HUES48 (cell line): Measurements from ENCODE around the gene SCAF4.
"Not testable (repeated sequence)": the region's sequence is repeated elsewhere in the genome, so short reads cannot be mapped to it uniquely, and the experiment has no call there.

Experiments used
- H3K27ac ChIP-seq: one replicate; pipeline ENCODE4 v1.7.0; 2013; ENCODE audit warnings: low read depth, low read length, inconsistent platforms
- H3K27me3 ChIP-seq: 2 replicates; pipeline ENCODE4 v1.6.1; 2013; ENCODE audit warnings: mild to moderate bottlenecking, low read length; ENCODE audit not compliant: control insufficient read depth, insufficient read depth
- H3K36me3 ChIP-seq: 2 replicates; pipeline ENCODE4 v1.6.1; 2013; ENCODE audit warnings: low read length; ENCODE audit not compliant: control insufficient read depth, insufficient read depth
- H3K4me1 ChIP-seq: 2 replicates; pipeline ENCODE4 v1.6.1; 2013; ENCODE audit warnings: mild to moderate bottlenecking, low read length; ENCODE audit not compliant: control insufficient read depth, insufficient read depth
- H3K4me3 ChIP-seq: 2 replicates; pipeline ENCODE4 v1.5.1; 2013; ENCODE audit warnings: mild to moderate bottlenecking, low read depth, low read length
- H3K9ac ChIP-seq: 2 replicates; pipeline ENCODE4 v1.6.1; 2013; ENCODE audit warnings: mild to moderate bottlenecking, low read depth, low read length, moderate library complexity
- H3K9me3 ChIP-seq: 2 replicates; pipeline ENCODE4 v1.6.1; 2013; ENCODE audit warnings: low read length; ENCODE audit not compliant: control insufficient read depth, insufficient read depth

The SCAF4 gene, protein sequence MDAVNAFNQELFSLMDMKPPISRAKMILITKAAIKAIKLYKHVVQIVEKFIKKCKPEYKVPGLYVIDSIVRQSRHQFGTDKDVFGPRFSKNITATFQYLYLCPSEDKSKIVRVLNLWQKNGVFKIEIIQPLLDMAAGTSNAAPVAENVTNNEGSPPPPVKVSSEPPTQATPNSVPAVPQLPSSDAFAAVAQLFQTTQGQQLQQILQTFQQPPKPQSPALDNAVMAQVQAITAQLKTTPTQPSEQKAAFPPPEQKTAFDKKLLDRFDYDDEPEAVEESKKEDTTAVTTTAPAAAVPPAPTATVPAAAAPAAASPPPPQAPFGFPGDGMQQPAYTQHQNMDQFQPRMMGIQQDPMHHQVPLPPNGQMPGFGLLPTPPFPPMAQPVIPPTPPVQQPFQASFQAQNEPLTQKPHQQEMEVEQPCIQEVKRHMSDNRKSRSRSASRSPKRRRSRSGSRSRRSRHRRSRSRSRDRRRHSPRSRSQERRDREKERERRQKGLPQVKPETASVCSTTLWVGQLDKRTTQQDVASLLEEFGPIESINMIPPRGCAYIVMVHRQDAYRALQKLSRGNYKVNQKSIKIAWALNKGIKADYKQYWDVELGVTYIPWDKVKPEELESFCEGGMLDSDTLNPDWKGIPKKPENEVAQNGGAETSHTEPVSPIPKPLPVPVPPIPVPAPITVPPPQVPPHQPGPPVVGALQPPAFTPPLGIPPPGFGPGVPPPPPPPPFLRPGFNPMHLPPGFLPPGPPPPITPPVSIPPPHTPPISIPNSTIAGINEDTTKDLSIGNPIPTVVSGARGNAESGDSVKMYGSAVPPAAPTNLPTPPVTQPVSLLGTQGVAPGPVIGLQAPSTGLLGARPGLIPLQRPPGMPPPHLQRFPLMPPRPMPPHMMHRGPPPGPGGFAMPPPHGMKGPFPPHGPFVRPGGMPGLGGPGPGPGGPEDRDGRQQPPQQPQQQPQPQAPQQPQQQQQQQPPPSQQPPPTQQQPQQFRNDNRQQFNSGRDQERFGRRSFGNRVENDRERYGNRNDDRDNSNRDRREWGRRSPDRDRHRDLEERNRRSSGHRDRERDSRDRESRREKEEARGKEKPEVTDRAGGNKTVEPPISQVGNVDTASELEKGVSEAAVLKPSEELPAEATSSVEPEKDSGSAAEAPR

DNA sequence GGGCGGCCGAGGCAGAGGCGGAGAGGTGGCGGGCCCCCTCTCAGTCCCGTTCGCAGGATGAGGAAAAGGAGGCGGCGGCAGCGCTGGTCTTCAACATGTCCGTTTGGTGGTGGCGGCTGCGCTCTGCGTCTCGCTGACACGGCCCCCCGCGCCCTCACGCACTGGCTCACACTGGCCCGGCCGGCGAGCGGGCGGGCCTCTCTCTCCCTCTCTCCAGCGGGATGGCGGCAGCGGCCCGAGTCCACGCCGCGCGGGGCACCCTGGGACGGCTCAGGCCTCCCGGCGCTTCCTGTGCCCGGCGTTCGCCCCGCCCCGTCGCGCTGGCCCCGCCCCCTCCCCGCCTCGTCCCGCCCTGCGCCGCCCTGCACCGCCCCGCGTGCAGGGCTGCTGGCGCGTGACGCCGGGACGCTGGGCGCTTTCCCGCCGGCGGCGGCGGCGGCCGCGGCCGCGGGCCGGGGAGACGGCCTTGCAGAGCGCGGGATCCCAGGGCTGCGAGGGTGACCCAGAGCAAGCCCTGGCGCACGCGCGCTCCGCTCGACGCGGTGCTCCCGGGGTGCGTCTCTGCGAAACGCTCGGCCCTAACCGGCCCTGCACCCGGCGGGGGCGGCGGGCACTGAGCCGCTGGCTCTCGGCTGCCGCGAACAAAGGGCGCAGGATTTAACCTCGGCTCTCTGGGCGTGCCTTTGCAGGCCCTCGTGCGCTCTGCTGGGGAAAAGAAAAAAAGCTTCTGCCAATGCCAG lies at the start of gene SCAF4:
TSS of gene SCAF4 (minus strand) at position 262 of the 740 bp plus-strand sequence. CDS start 426 bp downstream, outside the sequence.
- H3K4me3 ChIP-seq = peak within 1 kb of the TSS; percentile 85
- peaks cover 31% of the 10 kb centered on the region for H3K4me1 ChIP-seq
- H3K27me3 ChIP-seq = no peaks in the 10 kb centered on the region
- peak within 1 kb of the TSS; percentile 98 for H3K27ac ChIP-seq
- H3K9ac ChIP-seq = peak within 1 kb of the TSS; percentile 97
- H3K36me3 ChIP-seq = peaks cover 9% of the 10 kb centered on the region
- no peaks in the 10 kb centered on the region for H3K9me3 ChIP-seq

DNA sequence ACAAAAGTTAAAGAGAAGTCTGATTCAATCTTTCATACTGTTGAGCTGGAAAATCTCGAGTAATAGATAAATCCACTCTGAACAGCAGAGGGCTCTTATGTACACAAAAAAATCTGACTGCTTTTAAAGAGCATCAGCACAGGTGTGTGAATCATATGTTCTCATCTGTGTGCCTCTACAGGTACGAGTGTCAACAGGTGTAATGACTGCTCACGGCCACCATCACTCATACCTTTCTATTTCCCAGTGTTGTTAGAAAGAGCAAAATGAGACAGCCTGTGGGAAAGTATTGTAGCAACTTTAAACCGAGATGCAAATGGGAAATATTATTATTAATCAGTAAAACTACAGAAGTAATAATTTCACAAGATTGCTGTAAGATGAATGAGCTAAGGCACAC lies 49.0 kb upstream of the SCAF4 start:
- Histone ChIP-seq H3K36me3 (no peaks in the 10 kb centered on the region), H3K9me3 (no peaks in the 10 kb centered on the region), H3K4me1 (no peaks in the 10 kb centered on the region), H3K27me3 (no peaks in the 10 kb centered on the region), H3K27ac (no peak overlapping the region), H3K9ac (no peak overlapping the region), H3K4me3 (no peak overlapping the region)

DNA sequence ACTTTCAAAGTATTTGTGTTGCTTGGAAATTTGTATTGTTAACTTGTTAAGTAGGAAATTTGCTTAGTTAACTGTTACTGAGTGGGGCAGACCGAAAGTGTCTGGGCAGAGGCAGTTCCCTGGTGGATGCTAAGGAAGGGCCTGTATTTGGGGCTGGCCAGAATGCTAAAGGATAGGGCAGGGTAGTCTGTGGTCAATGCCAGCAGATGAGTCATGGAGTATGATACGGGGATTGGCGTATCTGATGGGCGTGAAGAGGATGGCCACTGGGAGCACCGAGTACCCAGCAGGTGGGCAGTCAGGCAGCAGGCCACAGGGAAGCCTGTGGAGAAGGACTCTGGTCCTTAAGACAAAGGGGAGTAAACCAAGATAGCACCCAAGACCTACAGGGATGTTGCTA lies 46.6 kb upstream of the SCAF4 start:
- Histone ChIP-seq H3K36me3 (no peaks in the 10 kb centered on the region), H3K9ac (no peak overlapping the region), H3K4me3 (no peak overlapping the region), H3K27me3 (no peaks in the 10 kb centered on the region), H3K9me3 (no peaks in the 10 kb centered on the region), H3K27ac (no peak overlapping the region), H3K4me1 (no peaks in the 10 kb centered on the region)

DNA sequence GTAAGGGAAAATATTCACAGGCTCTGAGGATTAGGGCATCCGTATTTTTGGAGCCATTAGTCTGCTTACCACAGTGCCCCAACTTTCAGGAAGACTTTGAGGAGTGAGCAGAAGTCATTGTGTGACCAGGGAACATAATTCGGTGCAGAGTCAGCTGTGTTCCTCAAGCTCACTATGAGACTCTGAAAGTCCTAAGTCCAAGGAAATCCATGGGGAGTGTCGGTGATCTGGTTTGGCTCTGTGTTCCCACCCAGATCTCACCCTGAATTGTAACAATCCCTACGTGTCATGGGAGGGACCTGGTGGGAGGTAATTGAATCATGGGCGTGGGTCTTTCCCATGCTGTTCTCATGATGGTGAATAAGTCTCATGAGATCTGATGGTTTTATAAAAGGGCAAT lies 45.9 kb upstream of the SCAF4 start:
- no peaks in the 10 kb centered on the region for H3K36me3 ChIP-seq
- no peak overlapping the region for H3K4me3 ChIP-seq
- no peaks in the 10 kb centered on the region for H3K27me3 ChIP-seq
- H3K4me1 ChIP-seq = no peaks in the 10 kb centered on the region
- H3K9me3 ChIP-seq = no peaks in the 10 kb centered on the region
- no peak overlapping the region for H3K27ac ChIP-seq
- H3K9ac ChIP-seq = no peak overlapping the region

DNA sequence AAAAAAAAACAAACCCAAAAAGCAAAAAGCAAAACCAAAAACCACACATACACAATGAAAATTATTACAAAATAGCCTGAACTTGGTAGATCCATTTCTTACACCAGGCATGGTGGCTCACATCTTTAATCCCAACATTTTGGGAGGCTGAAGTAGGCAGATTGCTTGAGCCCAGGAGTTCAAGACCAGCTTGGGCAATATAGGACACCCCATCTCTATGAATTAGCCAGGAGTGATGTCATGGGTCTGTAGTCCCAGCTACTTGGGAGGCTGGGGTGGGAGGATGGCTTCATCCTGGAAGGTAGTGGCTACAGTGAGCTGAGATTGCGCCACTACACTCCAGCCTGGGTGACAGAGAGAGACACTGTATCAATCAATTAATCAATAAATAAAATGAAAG lies 42.1 kb upstream of the SCAF4 start:
- H3K9ac ChIP-seq = no peak overlapping the region
- no peaks in the 10 kb centered on the region for H3K4me1 ChIP-seq
- H3K27ac ChIP-seq = no peak overlapping the region
- H3K27me3 ChIP-seq = no peaks in the 10 kb centered on the region
- H3K4me3 ChIP-seq = no peak overlapping the region
- no peaks in the 10 kb centered on the region for H3K36me3 ChIP-seq
- H3K9me3 ChIP-seq = no peaks in the 10 kb centered on the region

DNA sequence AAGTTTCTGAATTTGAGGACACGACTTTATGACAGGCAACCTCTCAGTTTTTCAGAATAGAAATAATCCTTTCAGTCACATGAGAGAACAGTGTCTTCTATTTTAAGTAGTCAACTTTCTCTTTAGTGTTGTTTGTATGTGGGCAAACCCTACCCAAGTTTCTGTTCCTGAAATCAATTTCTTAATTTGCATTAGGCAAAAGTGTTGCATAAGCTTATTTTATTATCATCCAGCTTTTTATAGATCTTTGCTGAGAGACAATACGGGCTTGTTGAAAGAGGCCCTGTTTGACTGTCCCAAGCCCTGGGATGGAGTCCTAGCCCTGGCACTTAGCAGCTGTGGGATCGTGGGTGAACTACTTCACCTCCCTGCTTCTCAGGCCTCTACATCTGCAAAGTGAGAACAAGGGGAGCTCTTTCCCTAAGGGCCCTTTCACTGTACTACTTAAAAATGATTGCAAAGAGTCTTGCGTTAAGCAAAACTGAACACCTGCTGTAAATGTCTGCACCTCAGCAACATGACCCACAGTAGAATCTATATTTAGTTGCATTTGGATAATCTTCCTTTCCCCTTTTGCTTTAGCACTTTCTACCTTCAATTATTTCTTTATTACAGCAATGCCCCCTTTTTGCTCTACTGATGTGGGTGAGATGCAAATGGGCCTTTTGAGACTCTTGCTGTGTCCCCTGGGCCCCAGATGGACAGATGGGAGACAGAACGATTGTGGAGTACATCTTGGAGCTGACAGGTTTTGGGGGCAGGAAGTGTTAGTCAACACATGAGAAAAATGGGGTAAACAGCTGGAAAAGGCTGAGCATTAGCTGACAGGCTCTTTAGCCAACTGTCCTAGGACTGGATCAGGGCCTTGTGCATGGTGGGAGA lies 41.0 kb upstream of the SCAF4 start:
- no peaks in the 10 kb centered on the region for H3K9me3 ChIP-seq
- H3K36me3 ChIP-seq = no peaks in the 10 kb centered on the region
- no peak overlapping the region for H3K27ac ChIP-seq
- H3K27me3 ChIP-seq = no peaks in the 10 kb centered on the region
- H3K4me1 ChIP-seq = no peaks in the 10 kb centered on the region
- no peak overlapping the region for H3K4me3 ChIP-seq
- H3K9ac ChIP-seq = no peak overlapping the region

DNA sequence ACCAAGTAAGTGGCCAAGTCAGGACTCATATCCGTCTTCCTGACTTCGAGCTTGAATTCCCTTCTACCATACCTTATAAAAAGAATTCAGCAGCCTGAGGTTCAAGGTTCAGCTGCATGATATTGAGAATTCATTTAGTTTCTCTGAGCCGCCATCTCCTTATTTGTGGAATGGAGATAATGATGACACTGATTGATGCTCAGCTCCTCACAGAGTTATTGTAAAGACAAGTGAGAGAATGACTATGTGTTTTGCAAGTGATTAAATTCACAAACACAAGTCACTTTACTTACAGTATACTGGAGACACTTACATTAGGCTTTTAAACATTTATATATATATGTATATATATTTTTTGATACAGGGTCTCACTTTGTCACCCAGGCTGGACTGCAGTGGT lies 39.8 kb upstream of the SCAF4 start:
- H3K4me1 ChIP-seq = no peaks in the 10 kb centered on the region
- H3K9me3 ChIP-seq = no peaks in the 10 kb centered on the region
- no peak overlapping the region for H3K4me3 ChIP-seq
- no peaks in the 10 kb centered on the region for H3K36me3 ChIP-seq
- H3K27me3 ChIP-seq = no peaks in the 10 kb centered on the region
- H3K27ac ChIP-seq = no peak overlapping the region
- H3K9ac ChIP-seq = no peak overlapping the region

DNA sequence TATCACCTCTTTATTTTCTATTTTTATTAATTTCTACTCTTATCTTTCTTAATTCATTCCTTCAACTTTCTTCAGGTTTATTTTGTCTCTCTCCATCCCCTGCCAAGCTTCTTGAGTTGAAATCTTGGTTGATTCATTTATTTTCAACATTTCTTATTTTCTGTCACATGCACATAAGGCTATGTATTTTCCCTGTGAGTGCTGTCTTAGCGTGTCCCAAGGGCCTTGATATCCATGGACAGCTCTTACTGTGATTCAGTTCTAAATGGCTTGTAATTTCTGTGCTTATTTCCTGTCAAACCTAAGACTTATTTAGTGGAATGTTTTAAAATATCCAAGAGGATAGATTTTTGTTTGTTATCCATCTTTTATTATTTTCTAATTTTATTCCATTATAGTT lies 36.8 kb upstream of the SCAF4 start:
- Histone ChIP-seq H3K9me3 (peaks cover 5% of the 10 kb centered on the region; the same call in 1 of the 2 replicates), H3K9ac (no peak overlapping the region), H3K27ac (no peak overlapping the region), H3K36me3 (no peaks in the 10 kb centered on the region), H3K4me3 (no peak overlapping the region), H3K27me3 (no peaks in the 10 kb centered on the region), H3K4me1 (no peaks in the 10 kb centered on the region)

DNA sequence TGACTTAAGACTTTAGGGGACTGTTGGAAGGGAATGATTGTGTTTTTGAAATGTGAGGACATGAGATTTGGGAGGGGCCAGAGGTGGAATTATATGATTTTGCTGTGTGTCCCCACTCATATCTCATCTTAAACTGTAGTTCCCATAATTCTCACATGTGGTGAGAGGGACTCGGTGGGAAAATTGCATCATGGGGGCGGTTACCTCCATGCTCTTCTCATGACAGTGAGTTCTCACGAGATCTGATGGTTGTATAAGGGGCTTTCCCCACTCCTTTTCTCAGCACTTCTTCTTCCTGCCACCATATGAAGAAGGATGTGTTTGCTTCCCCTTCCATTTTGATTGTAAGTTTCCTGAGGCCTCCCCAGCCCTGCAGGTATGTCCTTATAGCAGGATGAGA lies 35.0 kb upstream of the SCAF4 start:
- Histone ChIP-seq H3K27me3 (no peaks in the 10 kb centered on the region), H3K27ac (no peak overlapping the region), H3K9me3 (peaks cover 5% of the 10 kb centered on the region; the same call in 1 of the 2 replicates), H3K4me1 (no peaks in the 10 kb centered on the region), H3K4me3 (no peak overlapping the region), H3K9ac (no peak overlapping the region), H3K36me3 (no peaks in the 10 kb centered on the region)

DNA sequence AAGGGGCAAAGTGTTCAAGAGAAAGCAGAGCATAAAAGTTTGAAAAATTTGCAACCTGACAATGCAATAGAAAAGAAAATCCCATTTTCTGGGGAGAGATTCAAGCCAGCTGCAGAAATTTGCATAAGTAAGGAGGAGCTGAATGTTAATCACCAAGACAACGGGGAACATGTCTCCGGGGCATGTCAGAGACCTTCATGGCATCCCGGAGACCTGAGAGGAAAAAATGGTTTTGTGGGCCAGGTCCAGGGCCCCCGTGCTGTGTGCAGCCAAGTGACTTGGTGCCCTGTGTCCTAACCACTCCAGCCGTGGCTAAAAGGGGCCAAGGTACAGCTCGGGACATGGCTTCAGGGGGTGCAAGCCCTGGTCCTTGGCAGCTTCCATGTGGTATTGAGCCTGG lies 33.9 kb upstream of the SCAF4 start:
- not testable (repeated sequence) for H3K27me3 ChIP-seq, H3K9me3 ChIP-seq, H3K4me1 ChIP-seq, H3K9ac ChIP-seq, H3K4me3 ChIP-seq, H3K36me3 ChIP-seq, H3K27ac ChIP-seq
